GM19099 (cell line): ENCODE results near the gene PLEKHM3.

Experiments
- POLR2A ChIP-seq: IDR thresholded peaks from 3 replicates; pipeline ENCODE4 v1.6.1; 2011; ENCODE audit warnings: low read depth; ENCODE audit not compliant: insufficient read length; ENCODE audit errors: extremely low read depth

Gene PLEKHM3

GRCh38 chr2:207836521-207837133 is 188.7 kb downstream of the PLEKHM3 start:
- TF ChIP-seq POLR2A: no peak

- TF ChIP-seq POLR2A: no peak
These were observed 189.5 kb downstream of the PLEKHM3 start for GRCh38 chr2:207835805-207836204.

- no peak for TF ChIP-seq POLR2A
These were observed 192.0 kb downstream of the PLEKHM3 start for GRCh38 chr2:207833251-207833751.

GRCh38 chr2:207831584-207832248 is 193.6 kb downstream of the PLEKHM3 start:
- no peak for TF ChIP-seq POLR2A

GRCh38 chr2:207830778-207831438 is 194.4 kb downstream of the PLEKHM3 start:
- no peak for TF ChIP-seq POLR2A

GRCh38 chr2:207828361-207829057 is 196.8 kb downstream of the PLEKHM3 start:
- TF ChIP-seq POLR2A: no peak

GRCh38 chr2:207825978-207826377 is 199.3 kb downstream of the PLEKHM3 start:
- no peak for TF ChIP-seq POLR2A

GRCh38 chr2:207825045-207825954 is 200.0 kb downstream of the PLEKHM3 start:
- no peak for TF ChIP-seq POLR2A

- TF ChIP-seq POLR2A: no peak
These were observed 201.5 kb downstream of the PLEKHM3 start for GRCh38 chr2:207823865-207824264.

GRCh38 chr2:207819839-207820784 is 205.2 kb downstream of the PLEKHM3 start:
- TF ChIP-seq POLR2A: no peak

GRCh38 chr2:207819021-207819797 is 206.1 kb downstream of the PLEKHM3 start:
- no peak for TF ChIP-seq POLR2A

GRCh38 chr2:207816546-207816945 is 208.8 kb downstream of the PLEKHM3 start:
- no peak for TF ChIP-seq POLR2A

GRCh38 chr2:207815254-207815653 is 210.1 kb downstream of the PLEKHM3 start:
- no peak for TF ChIP-seq POLR2A

GRCh38 chr2:207813942-207814341 is 211.4 kb downstream of the PLEKHM3 start:
- TF ChIP-seq POLR2A: no peak
